Measurements from ENCODE around the gene TTLL10. TPM values are rescaled to one million over a fixed set of nuclear protein-coding genes. Genes with fewer than 3 reads are reported as not detected.

TTLL10 gene
- total RNA-seq, 4 donors from 2014 or later, result not detected

DNA sequence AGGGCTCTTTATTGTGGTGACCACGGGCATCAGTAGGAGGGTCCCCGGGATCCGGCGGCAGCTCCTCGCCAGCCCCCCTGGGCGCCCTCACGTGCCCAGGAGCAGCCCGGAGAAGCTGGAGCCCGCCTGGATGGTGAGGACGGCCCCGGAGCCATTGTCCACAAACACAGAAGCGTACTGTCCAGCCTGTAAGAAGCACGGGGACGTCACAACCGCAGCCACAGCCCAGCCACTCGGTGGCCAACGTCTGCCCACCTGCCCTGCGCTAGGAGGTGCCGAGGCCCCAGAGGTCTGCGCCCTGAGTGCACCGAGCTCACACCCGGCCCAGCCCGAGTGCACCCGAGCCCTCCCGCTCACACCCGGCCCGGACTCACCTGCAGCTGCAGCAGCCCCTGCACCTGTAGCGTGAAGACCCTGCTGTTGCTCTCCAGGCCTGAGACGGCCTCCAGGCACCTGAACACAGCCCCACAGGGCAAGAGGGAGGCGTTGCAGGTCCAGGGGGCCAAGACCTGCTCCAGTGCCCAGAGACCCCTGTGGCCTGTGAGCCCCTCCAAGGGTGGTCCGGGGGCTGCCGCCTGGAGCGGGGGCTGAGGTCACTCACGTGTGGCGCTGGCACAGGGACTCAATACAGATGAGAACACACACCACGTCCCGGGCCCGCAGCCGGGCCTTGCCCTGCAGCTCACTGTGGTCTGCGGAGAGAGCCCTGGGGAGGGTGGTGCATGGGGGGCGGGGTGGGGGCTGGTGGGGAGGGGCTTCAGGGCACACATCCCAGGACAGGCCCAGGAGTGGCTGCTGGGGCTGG is 69.0 kb downstream of the TTLL10 start:
- Histone ChIP-seq H3K27ac (no peak overlapping the region), H3K4me1 (peaks cover 0 to 46% (median 10%) of the 10 kb centered on the region in 4 donors), H3K36me3 (peaks cover 0 to 20% (median 0%) of the 10 kb centered on the region in 3 donors), H3K27me3 (peaks cover 0 to 90% of the 10 kb centered on the region in 2 donors), H3K9me3 (no peaks in the 10 kb centered on the region), H3K4me3 (no peak overlapping the region)
- WGBS, 2 donors, result 76 to 89% methylated on average over 23 to 37 of the region's 41 CpGs
- no peak for TF ChIP-seq POLR2A (IDR thresholded peaks at IDR 0.05)
- TF ChIP-seq EP300 (IDR thresholded peaks at IDR 0.05), result no peak
- TF ChIP-seq, protein P1, sequence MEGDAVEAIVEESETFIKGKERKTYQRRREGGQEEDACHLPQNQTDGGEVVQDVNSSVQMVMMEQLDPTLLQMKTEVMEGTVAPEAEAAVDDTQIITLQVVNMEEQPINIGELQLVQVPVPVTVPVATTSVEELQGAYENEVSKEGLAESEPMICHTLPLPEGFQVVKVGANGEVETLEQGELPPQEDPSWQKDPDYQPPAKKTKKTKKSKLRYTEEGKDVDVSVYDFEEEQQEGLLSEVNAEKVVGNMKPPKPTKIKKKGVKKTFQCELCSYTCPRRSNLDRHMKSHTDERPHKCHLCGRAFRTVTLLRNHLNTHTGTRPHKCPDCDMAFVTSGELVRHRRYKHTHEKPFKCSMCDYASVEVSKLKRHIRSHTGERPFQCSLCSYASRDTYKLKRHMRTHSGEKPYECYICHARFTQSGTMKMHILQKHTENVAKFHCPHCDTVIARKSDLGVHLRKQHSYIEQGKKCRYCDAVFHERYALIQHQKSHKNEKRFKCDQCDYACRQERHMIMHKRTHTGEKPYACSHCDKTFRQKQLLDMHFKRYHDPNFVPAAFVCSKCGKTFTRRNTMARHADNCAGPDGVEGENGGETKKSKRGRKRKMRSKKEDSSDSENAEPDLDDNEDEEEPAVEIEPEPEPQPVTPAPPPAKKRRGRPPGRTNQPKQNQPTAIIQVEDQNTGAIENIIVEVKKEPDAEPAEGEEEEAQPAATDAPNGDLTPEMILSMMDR (IDR thresholded peaks at IDR 0.05), result no peak
- DNase-seq (ENCODE audit: low spot score in 2 of 2), result no peak

DNA sequence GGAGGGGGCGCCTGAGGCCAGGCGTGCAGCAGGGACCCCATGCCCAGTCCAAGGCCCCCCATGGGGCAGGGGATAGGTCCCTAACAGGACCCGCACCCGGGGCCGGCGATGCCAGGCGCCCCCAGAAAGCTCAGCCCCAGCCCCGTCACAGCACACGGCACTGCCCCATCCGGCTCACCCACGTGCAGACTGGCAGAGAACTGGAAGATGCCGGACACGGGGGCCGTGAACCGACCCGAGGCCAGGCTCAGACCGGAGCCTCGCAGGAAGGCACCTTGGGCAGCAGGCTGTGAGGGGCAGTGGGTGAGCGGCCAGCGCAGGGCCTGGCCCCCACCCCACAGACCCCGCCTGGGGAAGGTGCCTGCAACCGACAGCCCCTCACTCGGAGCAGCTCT is 69.6 kb downstream of the TTLL10 start:
- TF ChIP-seq POLR2A (IDR thresholded peaks at IDR 0.05) (no peak), EP300 (IDR thresholded peaks at IDR 0.05) (no peak)
- TF ChIP-seq, protein P1 (IDR thresholded peaks at IDR 0.05), result no peak
- H3K36me3 ChIP-seq, result peaks cover 0 to 20% (median 0%) of the 10 kb centered on the region in 3 donors
- H3K4me3 ChIP-seq, result no peak overlapping the region
- no peak for DNase-seq (ENCODE audit: low spot score in 2 of 2)
- no peaks in the 10 kb centered on the region for H3K9me3 ChIP-seq
- 73 to 85% methylated on average over 15 to 18 of the region's 23 CpGs for WGBS, 2 donors
- no peak overlapping the region for H3K27ac ChIP-seq
- peaks cover 0 to 40% (median 7%) of the 10 kb centered on the region in 4 donors for H3K4me1 ChIP-seq
- peaks cover 0 to 86% of the 10 kb centered on the region in 2 donors for H3K27me3 ChIP-seq

DNA sequence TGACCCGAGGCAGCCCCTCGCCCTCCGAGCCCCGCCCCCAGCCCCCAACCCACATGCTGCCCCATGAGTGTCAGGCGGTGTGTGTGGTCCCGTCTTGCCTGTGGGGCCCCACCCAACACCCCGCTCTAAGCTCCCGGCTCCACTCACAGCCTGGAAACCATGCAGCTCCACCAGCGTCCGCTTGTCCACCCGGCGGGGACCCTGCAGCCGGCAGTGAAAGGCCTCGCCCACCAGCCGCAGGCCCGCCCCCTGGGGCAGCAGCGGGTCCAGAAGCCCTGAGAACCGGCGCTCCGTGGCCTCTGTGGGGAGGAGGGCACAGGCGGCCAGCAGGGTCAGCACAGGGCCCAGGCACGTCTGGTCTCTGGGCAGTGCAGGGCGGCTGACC is 70.1 kb downstream of the TTLL10 start:
- WGBS, 2 donors, result 35 to 40% methylated on average over 4 to 6 of the region's 23 CpGs
- Histone ChIP-seq H3K4me1 (peaks cover 0 to 36% (median 7%) of the 10 kb centered on the region in 4 donors), H3K27ac (no peak overlapping the region), H3K27me3 (peaks cover 0 to 81% of the 10 kb centered on the region in 2 donors), H3K4me3 (no peak overlapping the region), H3K36me3 (peaks cover 0 to 20% (median 0%) of the 10 kb centered on the region in 3 donors), H3K9me3 (no peaks in the 10 kb centered on the region)
- no peak for DNase-seq (ENCODE audit: low spot score in 2 of 2)
- TF ChIP-seq POLR2A (IDR thresholded peaks at IDR 0.05) (no peak), EP300 (IDR thresholded peaks at IDR 0.05) (no peak)
- TF ChIP-seq, protein P1 (IDR thresholded peaks at IDR 0.05), result no peak

DNA sequence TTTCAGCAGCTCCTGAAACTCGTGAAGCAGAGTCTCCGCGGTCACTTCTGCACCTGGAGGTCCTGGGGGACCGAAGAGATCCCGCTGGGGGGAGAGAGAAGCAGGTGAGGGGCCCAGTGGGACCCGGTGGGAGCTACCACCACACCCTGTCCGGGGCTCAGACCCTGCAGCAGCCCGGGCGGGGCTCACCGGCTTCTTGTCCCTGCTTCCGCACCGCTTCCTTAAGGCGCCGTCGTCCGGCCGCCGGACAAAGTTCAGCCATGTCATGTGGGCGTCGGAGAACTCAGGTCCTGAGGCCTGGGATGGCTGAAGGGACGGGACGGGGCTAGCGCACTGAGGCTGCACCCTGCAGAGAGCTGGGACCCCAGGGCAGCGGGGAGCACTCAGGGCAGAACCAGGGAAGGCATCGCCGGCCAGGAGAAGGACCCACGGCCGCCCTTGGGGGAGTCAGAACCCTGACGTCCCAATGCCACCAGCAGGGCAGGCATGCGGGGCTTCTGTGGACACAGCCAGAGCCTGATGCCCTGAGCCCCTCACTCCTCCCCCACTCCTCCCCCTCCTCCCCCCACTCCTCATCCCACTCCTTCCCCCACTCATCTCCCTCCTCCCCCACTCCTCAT is 70.6 kb downstream of the TTLL10 start:
- TF ChIP-seq EP300 (IDR thresholded peaks at IDR 0.05), result no peak
- TF ChIP-seq, protein P1 (IDR thresholded peaks at IDR 0.05), result no peak
- no peak for TF ChIP-seq POLR2A (IDR thresholded peaks at IDR 0.05)
- Histone ChIP-seq H3K4me1 (peaks cover 0 to 31% (median 7%) of the 10 kb centered on the region in 4 donors), H3K4me3 (no peak overlapping the region), H3K27ac (no peak overlapping the region), H3K9me3 (no peaks in the 10 kb centered on the region), H3K27me3 (peaks cover 0 to 76% of the 10 kb centered on the region in 2 donors), H3K36me3 (peaks cover 0 to 20% (median 0%) of the 10 kb centered on the region in 3 donors)
- 44 to 55% methylated on average over 17 to 26 of the region's 30 CpGs for WGBS, 2 donors
- DNase-seq (ENCODE audit: low spot score in 2 of 2), result no peak

Measured in tibial nerve (tissue), 4 donors.